AG09309 (cell line): Measurements from ENCODE around the gene HSD17B2.

Source experiments
- DNase-seq: peaks from one replicate; pipeline ENCODE4 v3.0.0-alpha.2; 2010; ENCODE audit warnings: low read depth
- H3K4me3 ChIP-seq: 2 replicates; pipeline ENCODE4 v1.5.1; 2011; ENCODE audit warnings: mild to moderate bottlenecking, low read depth, low read length, moderate library complexity; ENCODE audit not compliant: control insufficient read depth
- CTCF ChIP-seq: IDR thresholded peaks from 2 replicates; pipeline ENCODE4 v1.5.1; 2011; ENCODE audit warnings: mild to moderate bottlenecking, low read depth, low read length, inconsistent platforms; ENCODE audit not compliant: insufficient read depth, control insufficient read depth; ENCODE audit errors: missing control alignments

The HSD17B2 gene

GRCh38 chr16:82059161-82059982 is 24.3 kb downstream of the HSD17B2 start:
- H3K4me3 ChIP-seq: no peak overlapping the region
- DNase-seq: no peak
- TF ChIP-seq CTCF: no peak

- peak; percentile 28 for DNase-seq
- H3K4me3 ChIP-seq: no peak overlapping the region
- TF ChIP-seq CTCF: no peak
Observed at GRCh38 chr16:82059983-82060421, 24.9 kb downstream of the HSD17B2 start.

GRCh38 chr16:82061861-82062525 is 26.9 kb downstream of the HSD17B2 start:
- H3K4me3 ChIP-seq: no peak overlapping the region
- DNase-seq: no peak
- TF ChIP-seq CTCF: peak; percentile 55

- TF ChIP-seq CTCF: no peak
- H3K4me3 ChIP-seq: no peak overlapping the region
- DNase-seq: peak; percentile 67
Observed at GRCh38 chr16:82062645-82063058, 27.6 kb downstream of the HSD17B2 start.

- TF ChIP-seq CTCF: no peak
- H3K4me3 ChIP-seq: no peak overlapping the region
- no peak for DNase-seq
Observed at GRCh38 chr16:82063456-82064082, 28.5 kb downstream of the HSD17B2 start.

- H3K4me3 ChIP-seq: no peak overlapping the region
- peak; percentile 23 for DNase-seq
- TF ChIP-seq CTCF: no peak
Observed at GRCh38 chr16:82067042-82067803, 32.2 kb downstream of the HSD17B2 start.
